Measurements from ENCODE around the gene RAB40B. TPM values are rescaled to one million over a fixed set of nuclear protein-coding genes. Genes with fewer than 3 reads are reported as not detected.

The RAB40B gene
- total and polyA plus RNA-seq, 2 of the 13 experiments (the other 11 are each of a cell fraction or from before 2014, with no cell fraction given) = 6.2 to 6.5 TPM

DNA sequence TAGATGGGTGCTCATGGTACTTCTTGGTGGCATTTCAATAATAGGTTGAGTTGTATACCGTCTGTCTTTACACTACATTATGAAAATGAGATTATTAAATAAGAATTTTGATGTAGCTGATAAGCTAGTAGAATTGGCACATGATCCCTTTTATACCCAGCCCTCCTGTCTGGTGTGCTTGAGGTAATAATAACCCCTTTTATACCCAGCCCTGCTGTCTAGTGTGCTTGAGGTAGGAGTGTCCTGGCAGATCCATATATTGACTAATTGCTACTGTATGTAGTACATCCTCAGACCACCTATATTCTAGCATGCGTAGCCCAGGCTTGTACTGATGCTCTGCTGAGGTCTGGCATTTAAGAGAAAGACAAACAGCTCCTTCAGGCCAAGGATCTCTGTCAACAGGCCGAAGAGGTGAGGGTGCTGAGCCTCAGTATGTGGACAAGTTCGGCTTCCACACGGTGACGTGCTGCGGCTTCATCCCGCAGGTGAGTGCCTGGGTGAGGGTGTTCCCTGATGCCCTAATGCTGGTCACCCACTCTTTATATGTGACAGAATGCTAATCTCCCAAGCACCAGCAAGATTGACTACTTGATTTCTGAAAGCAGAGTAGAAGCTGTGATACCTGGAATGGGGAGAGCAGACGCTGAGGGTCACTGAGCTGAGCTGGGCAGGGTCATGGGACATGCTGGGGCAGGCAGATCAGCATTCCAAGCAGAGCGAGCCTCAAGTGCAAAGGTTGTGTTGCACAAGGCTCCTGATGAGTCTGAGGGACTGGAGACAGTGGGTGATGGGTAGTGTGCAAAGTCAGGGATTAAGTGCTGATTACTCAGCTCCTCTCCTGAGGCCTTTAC is 42.6 kb upstream of the RAB40B start (continued):
- TF ChIP-seq RFX3 (CRISPR knock-in tag; IDR thresholded peaks at IDR 0.05) (0 out of 2 replicates have a peak, but pooled peaks have one; percentile 40), STAG1 (CRISPR knock-in tag; IDR thresholded peaks at IDR 0.05) (peak; percentile 17; the same call in 1 of the 2 replicates), ZNF296 (CRISPR knock-in tag; conservative IDR thresholded peaks at IDR 0.05) (peak; percentile 81; the same call in 1 of the 2 replicates), ZNF451 (CRISPR knock-in tag; IDR thresholded peaks at IDR 0.05) (0 out of 2 replicates have a peak, but pooled peaks have one; percentile 41), ZNF563 (CRISPR knock-in tag; IDR thresholded peaks at IDR 0.05) (no peak), ZNF44 (CRISPR knock-in tag; IDR thresholded peaks at IDR 0.05) (no peak), ZNF160 (CRISPR knock-in tag; IDR thresholded peaks at IDR 0.05) (peak; percentile 79; the same call in 1 of the 2 replicates), ZNF746 (CRISPR knock-in tag; IDR thresholded peaks at IDR 0.05) (peak; percentile 83; the same call in 1 of the 2 replicates), ZFP90 (CRISPR knock-in tag; IDR thresholded peaks at IDR 0.05; ENCODE audit: borderline replicate concordance) (no peak; the same call in 1 of the 2 replicates), RBM22 (optimal IDR thresholded peaks at IDR 0.05; ENCODE audit: low read length) (peak; percentile 47), ZNF891 (CRISPR knock-in tag; IDR thresholded peaks at IDR 0.05) (no peak), PCBP2 (optimal IDR thresholded peaks at IDR 0.05; ENCODE audit: low read depth, low read length, poor library complexity, severe bottlenecking) (no peak), ZNF710 (CRISPR knock-in tag; IDR thresholded peaks at IDR 0.05; ENCODE audit: borderline replicate concordance) (peak; percentile 74; the same call in 1 of the 2 replicates), MBD4 (IDR thresholded peaks at IDR 0.05; ENCODE audit: borderline replicate concordance, low read length) (no peak), MTA1 (CRISPR knock-in tag; IDR thresholded peaks at IDR 0.05; ENCODE audit: borderline replicate concordance) (peak; percentile 99), ZNF615 (CRISPR knock-in tag; IDR thresholded peaks at IDR 0.05; ENCODE audit: borderline replicate concordance) (no peak), FOXM1 (CRISPR knock-in tag; IDR thresholded peaks at IDR 0.05) (no peak), HMG20B (CRISPR knock-in tag; conservative IDR thresholded peaks at IDR 0.05) (peak; percentile 58; the same call in 1 of the 2 replicates), HMG20A (CRISPR knock-in tag; IDR thresholded peaks at IDR 0.05; ENCODE audit: borderline replicate concordance) (peak; percentile 77), ZNF224 (CRISPR knock-in tag; IDR thresholded peaks at IDR 0.05) (no peak), SALL1 (CRISPR knock-in tag; IDR thresholded peaks at IDR 0.05) (peak; percentile 98), ERF (CRISPR knock-in tag; IDR thresholded peaks at IDR 0.05) (peak; percentile 86; the same call in 1 of the 2 replicates), ZNF841 (CRISPR knock-in tag; IDR thresholded peaks at IDR 0.05; ENCODE audit: borderline replicate concordance) (no peak)
- TF ChIP-seq, protein P1, sequence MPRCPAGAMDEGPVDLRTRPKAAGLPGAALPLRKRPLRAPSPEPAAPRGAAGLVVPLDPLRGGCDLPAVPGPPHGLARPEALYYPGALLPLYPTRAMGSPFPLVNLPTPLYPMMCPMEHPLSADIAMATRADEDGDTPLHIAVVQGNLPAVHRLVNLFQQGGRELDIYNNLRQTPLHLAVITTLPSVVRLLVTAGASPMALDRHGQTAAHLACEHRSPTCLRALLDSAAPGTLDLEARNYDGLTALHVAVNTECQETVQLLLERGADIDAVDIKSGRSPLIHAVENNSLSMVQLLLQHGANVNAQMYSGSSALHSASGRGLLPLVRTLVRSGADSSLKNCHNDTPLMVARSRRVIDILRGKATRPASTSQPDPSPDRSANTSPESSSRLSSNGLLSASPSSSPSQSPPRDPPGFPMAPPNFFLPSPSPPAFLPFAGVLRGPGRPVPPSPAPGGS (CRISPR knock-in tag; IDR thresholded peaks at IDR 0.05) = no peak
- TF ChIP-seq, protein P2, sequence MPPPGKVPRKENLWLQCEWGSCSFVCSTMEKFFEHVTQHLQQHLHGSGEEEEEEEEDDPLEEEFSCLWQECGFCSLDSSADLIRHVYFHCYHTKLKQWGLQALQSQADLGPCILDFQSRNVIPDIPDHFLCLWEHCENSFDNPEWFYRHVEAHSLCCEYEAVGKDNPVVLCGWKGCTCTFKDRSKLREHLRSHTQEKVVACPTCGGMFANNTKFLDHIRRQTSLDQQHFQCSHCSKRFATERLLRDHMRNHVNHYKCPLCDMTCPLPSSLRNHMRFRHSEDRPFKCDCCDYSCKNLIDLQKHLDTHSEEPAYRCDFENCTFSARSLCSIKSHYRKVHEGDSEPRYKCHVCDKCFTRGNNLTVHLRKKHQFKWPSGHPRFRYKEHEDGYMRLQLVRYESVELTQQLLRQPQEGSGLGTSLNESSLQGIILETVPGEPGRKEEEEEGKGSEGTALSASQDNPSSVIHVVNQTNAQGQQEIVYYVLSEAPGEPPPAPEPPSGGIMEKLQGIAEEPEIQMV (CRISPR knock-in tag; IDR thresholded peaks at IDR 0.05; ENCODE audit: low read depth) = peak; percentile 72; the same call in 1 of the 2 replicates
